Measurements from ENCODE around the gene FGF14. TPM values are rescaled to one million over a fixed set of nuclear protein-coding genes. Genes with fewer than 3 reads are reported as not detected.

FGF14 gene
- total RNA-seq, 1 donor from 2014 or later = 0.23 TPM

- Mint-ChIP-seq H3K27me3 (ENCODE audit: low read depth, unreplicated experiment) (no peaks in the 10 kb centered on the region), H3K4me1 (ENCODE audit: low read depth, unreplicated experiment) (no peaks in the 10 kb centered on the region), H3K9me3 (ENCODE audit: unreplicated experiment) (peaks cover 2% of the 10 kb centered on the region), H3K36me3 (ENCODE audit: low read depth, unreplicated experiment) (no peaks in the 10 kb centered on the region), H3K27ac (ENCODE audit: unreplicated experiment) (no peak overlapping the region), H3K4me3 (ENCODE audit: unreplicated experiment) (no peak overlapping the region)
- TF ChIP-seq, protein P1, sequence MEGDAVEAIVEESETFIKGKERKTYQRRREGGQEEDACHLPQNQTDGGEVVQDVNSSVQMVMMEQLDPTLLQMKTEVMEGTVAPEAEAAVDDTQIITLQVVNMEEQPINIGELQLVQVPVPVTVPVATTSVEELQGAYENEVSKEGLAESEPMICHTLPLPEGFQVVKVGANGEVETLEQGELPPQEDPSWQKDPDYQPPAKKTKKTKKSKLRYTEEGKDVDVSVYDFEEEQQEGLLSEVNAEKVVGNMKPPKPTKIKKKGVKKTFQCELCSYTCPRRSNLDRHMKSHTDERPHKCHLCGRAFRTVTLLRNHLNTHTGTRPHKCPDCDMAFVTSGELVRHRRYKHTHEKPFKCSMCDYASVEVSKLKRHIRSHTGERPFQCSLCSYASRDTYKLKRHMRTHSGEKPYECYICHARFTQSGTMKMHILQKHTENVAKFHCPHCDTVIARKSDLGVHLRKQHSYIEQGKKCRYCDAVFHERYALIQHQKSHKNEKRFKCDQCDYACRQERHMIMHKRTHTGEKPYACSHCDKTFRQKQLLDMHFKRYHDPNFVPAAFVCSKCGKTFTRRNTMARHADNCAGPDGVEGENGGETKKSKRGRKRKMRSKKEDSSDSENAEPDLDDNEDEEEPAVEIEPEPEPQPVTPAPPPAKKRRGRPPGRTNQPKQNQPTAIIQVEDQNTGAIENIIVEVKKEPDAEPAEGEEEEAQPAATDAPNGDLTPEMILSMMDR (IDR thresholded peaks at IDR 0.05; ENCODE audit: insufficient read depth, low read depth, low read length) = no peak
- no peak for TF ChIP-seq EZH2 (IDR thresholded peaks at IDR 0.05; ENCODE audit: insufficient read depth, low read length)
- no peaks in the 10 kb centered on the region for H3K27me3 ChIP-seq (ENCODE audit: insufficient read depth, low read length)
- H3K27ac ChIP-seq (ENCODE audit: low read depth, low read length) = no peak overlapping the region
- no peak for FAIRE-seq
- DNase-seq (ENCODE audit: low read depth) = peak; percentile 10
- H3K4me3 ChIP-seq (ENCODE audit: insufficient read depth, low read depth, low read length) = no peak overlapping the region
- no peak overlapping the region for H2AFZ ChIP-seq (ENCODE audit: low read depth, low read length)
- no peaks in the 10 kb centered on the region for H3K9me3 ChIP-seq (ENCODE audit: insufficient read depth, low read depth, low read length)
- no peaks in the 10 kb centered on the region for H3K79me2 ChIP-seq (ENCODE audit: insufficient read depth, low read length)
- H3K4me2 ChIP-seq (ENCODE audit: low read length) = no peak overlapping the region
- no peaks in the 10 kb centered on the region for H3K36me3 ChIP-seq (ENCODE audit: insufficient read depth, low read length)
- H3K9ac ChIP-seq (ENCODE audit: low read length) = no peak overlapping the region
- no peaks in the 10 kb centered on the region for H4K20me1 ChIP-seq (ENCODE audit: insufficient read depth, low read length)
- no peaks in the 10 kb centered on the region for H3K4me1 ChIP-seq (ENCODE audit: insufficient read depth, low read length)
These were observed 509.6 kb downstream of the FGF14 start for GRCh38 chr13:101892296-101892695.

- H3K4me1 Mint-ChIP-seq (ENCODE audit: low read depth, unreplicated experiment) = no peaks in the 10 kb centered on the region
- Histone ChIP-seq H3K27ac (ENCODE audit: low read depth, low read length) (no peak overlapping the region), H4K20me1 (ENCODE audit: insufficient read depth, low read length) (no peaks in the 10 kb centered on the region), H3K4me2 (ENCODE audit: low read length) (no peak overlapping the region), H3K9me3 (ENCODE audit: insufficient read depth, low read depth, low read length) (no peaks in the 10 kb centered on the region), H3K4me1 (ENCODE audit: insufficient read depth, low read length) (no peaks in the 10 kb centered on the region), H3K9ac (ENCODE audit: low read length) (no peak overlapping the region), H3K79me2 (ENCODE audit: insufficient read depth, low read length) (no peaks in the 10 kb centered on the region), H2AFZ (ENCODE audit: low read depth, low read length) (no peak overlapping the region), H3K36me3 (ENCODE audit: insufficient read depth, low read length) (no peaks in the 10 kb centered on the region), H3K4me3 (ENCODE audit: insufficient read depth, low read depth, low read length) (no peak overlapping the region), H3K27me3 (ENCODE audit: insufficient read depth, low read length) (no peaks in the 10 kb centered on the region)
- no peaks in the 10 kb centered on the region for H3K36me3 Mint-ChIP-seq (ENCODE audit: low read depth, unreplicated experiment)
- no peak overlapping the region for H3K4me3 Mint-ChIP-seq (ENCODE audit: unreplicated experiment)
- FAIRE-seq (no peak), DNase-seq (ENCODE audit: low read depth) (no peak)
- no peak overlapping the region for H3K27ac Mint-ChIP-seq (ENCODE audit: unreplicated experiment)
- TF ChIP-seq, protein P1 (IDR thresholded peaks at IDR 0.05; ENCODE audit: insufficient read depth, low read depth, low read length) = no peak
- TF ChIP-seq EZH2 (IDR thresholded peaks at IDR 0.05; ENCODE audit: insufficient read depth, low read length) = no peak
- no peaks in the 10 kb centered on the region for H3K27me3 Mint-ChIP-seq (ENCODE audit: low read depth, unreplicated experiment)
- no peaks in the 10 kb centered on the region for H3K9me3 Mint-ChIP-seq (ENCODE audit: unreplicated experiment)
These were observed 520.3 kb downstream of the FGF14 start for GRCh38 chr13:101881593-101881992.

GRCh38 chr13:101880581-101880980 is 521.3 kb downstream of the FGF14 start:
- H3K4me1 Mint-ChIP-seq (ENCODE audit: low read depth, unreplicated experiment) = peaks cover 4% of the 10 kb centered on the region
- H3K9me3 ChIP-seq (ENCODE audit: insufficient read depth, low read depth, low read length) = no peaks in the 10 kb centered on the region
- H3K4me2 ChIP-seq (ENCODE audit: low read length) = no peak overlapping the region
- H3K9ac ChIP-seq (ENCODE audit: low read length) = no peak overlapping the region
- no peak overlapping the region for H3K4me3 Mint-ChIP-seq (ENCODE audit: unreplicated experiment)
- H3K27me3 ChIP-seq (ENCODE audit: insufficient read depth, low read length) = no peaks in the 10 kb centered on the region
- H3K27me3 Mint-ChIP-seq (ENCODE audit: low read depth, unreplicated experiment) = no peaks in the 10 kb centered on the region
- no peak overlapping the region for H3K4me3 ChIP-seq (ENCODE audit: insufficient read depth, low read depth, low read length)
- H3K36me3 Mint-ChIP-seq (ENCODE audit: low read depth, unreplicated experiment) = no peaks in the 10 kb centered on the region
- H4K20me1 ChIP-seq (ENCODE audit: insufficient read depth, low read length) = no peaks in the 10 kb centered on the region
- FAIRE-seq = no peak
- no peak overlapping the region for H3K27ac ChIP-seq (ENCODE audit: low read depth, low read length)
- no peaks in the 10 kb centered on the region for H3K36me3 ChIP-seq (ENCODE audit: insufficient read depth, low read length)
- no peak overlapping the region for H2AFZ ChIP-seq (ENCODE audit: low read depth, low read length)
- H3K27ac Mint-ChIP-seq (ENCODE audit: unreplicated experiment) = no peak overlapping the region
- no peak for TF ChIP-seq EZH2 (IDR thresholded peaks at IDR 0.05; ENCODE audit: insufficient read depth, low read length)
- TF ChIP-seq, protein P1 (IDR thresholded peaks at IDR 0.05; ENCODE audit: insufficient read depth, low read depth, low read length) = no peak
- DNase-seq (ENCODE audit: low read depth) = no peak
- H3K4me1 ChIP-seq (ENCODE audit: insufficient read depth, low read length) = no peaks in the 10 kb centered on the region
- no peaks in the 10 kb centered on the region for H3K79me2 ChIP-seq (ENCODE audit: insufficient read depth, low read length)
- no peaks in the 10 kb centered on the region for H3K9me3 Mint-ChIP-seq (ENCODE audit: unreplicated experiment)

All from astrocyte (in vitro differentiated cells and primary cell).